ENCODE measurements around the gene PDILT. TPM values are rescaled to one million over a fixed set of nuclear protein-coding genes. Genes with fewer than 3 reads are reported as not detected.

Gene PDILT
- total RNA-seq, 1 donor: not detected

DNA sequence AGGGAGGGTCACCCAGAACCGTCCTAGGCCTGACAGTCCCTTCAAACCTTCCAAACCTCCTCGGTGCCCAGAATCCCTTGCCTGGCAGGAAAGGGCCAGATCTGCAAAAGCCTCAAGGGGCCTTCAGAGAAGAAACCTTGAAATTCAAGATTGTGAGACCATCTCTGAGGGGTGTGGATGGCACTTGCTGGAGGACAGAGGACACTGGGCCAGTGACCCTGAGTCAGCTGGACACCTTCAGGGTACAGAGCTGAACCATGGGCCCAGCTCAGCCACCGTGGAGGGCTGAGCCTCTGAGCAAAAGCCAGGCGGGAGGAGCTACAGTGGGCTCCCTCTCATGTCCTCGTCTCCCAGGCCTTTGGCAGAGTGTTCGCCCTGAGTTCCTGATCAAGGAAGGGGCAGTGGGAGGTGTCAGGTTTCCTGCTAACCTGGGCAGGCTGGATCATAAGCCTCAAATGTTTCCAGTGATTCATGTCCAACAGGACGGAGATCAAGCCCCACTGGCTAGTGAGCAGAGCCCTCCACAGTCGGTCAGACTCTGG, 3.0 kb downstream of the PDILT start:
- Histone ChIP-seq H3K4me1 (ENCODE audit: insufficient read depth, low read length) (no peaks in the 10 kb centered on the region), H3K4me3 (ENCODE audit: insufficient read depth, low read length) (no peak overlapping the region), H2AFZ (ENCODE audit: low read length) (no peak overlapping the region), H3K79me2 (ENCODE audit: insufficient read depth, low read length) (no peaks in the 10 kb centered on the region), H3K27ac (ENCODE audit: low read depth, low read length) (no peak overlapping the region), H3K9me3 (ENCODE audit: low read depth, low read length) (no peaks in the 10 kb centered on the region), H3K27me3 (ENCODE audit: insufficient read depth, low read length) (no peaks in the 10 kb centered on the region), H3K4me2 (ENCODE audit: insufficient read depth, low read length) (no peak overlapping the region), H4K20me1 (ENCODE audit: insufficient read depth, low read length) (no peaks in the 10 kb centered on the region), H3K36me3 (ENCODE audit: insufficient read depth, low read length) (no peaks in the 10 kb centered on the region)
- TF ChIP-seq, protein P1, sequence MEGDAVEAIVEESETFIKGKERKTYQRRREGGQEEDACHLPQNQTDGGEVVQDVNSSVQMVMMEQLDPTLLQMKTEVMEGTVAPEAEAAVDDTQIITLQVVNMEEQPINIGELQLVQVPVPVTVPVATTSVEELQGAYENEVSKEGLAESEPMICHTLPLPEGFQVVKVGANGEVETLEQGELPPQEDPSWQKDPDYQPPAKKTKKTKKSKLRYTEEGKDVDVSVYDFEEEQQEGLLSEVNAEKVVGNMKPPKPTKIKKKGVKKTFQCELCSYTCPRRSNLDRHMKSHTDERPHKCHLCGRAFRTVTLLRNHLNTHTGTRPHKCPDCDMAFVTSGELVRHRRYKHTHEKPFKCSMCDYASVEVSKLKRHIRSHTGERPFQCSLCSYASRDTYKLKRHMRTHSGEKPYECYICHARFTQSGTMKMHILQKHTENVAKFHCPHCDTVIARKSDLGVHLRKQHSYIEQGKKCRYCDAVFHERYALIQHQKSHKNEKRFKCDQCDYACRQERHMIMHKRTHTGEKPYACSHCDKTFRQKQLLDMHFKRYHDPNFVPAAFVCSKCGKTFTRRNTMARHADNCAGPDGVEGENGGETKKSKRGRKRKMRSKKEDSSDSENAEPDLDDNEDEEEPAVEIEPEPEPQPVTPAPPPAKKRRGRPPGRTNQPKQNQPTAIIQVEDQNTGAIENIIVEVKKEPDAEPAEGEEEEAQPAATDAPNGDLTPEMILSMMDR (IDR thresholded peaks at IDR 0.05; ENCODE audit: extremely low read depth, low read depth, low read length): no peak
- DNase-seq (ENCODE audit: insufficient read length, low spot score, missing footprints): no peak

DNA sequence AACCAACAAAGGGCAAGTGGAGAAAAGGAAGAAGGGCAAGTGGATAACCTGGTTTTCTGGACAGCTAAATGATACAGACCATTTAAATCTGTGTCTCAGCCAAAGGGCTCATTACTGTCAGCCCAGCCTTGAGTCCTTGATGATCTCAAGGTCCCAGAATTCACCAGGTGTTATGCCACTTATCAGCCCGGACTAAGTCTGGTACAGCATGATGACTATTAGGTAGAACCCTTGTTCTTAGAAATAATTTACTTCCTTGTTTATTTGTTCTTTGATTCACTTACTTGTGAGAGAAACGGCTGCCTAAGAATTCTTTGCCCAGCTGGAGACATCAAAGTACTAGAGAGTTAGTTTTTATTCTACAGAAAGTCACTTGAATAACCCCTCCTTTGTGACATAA, 3.5 kb downstream of the PDILT start:
- no peaks in the 10 kb centered on the region for H4K20me1 ChIP-seq (ENCODE audit: insufficient read depth, low read length)
- TF ChIP-seq, protein P1 (IDR thresholded peaks at IDR 0.05; ENCODE audit: extremely low read depth, low read depth, low read length): no peak
- no peak overlapping the region for H3K4me3 ChIP-seq (ENCODE audit: insufficient read depth, low read length)

DNA sequence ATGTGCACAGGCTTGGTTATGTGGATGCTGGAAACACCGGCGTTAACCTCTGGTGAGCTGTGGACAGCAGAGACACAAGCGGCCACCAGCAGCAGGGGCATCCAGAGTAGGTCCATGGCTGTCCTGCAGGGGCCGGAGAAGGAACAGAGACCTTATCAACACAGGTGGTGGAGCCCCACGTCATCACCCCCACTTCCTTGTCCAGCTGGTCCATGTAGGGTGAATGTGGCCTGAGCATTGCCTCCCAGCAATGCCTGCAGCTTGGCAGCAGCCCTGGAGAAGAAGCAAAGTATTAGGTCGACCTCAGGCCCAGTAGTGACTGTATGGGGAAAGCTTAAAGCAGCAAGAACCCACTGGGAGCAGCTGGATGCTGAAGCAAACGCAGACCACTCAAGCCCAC, 5.4 kb downstream of the PDILT start:
- no peaks in the 10 kb centered on the region for H3K36me3 ChIP-seq (ENCODE audit: insufficient read depth, low read length)
- H3K9me3 ChIP-seq (ENCODE audit: low read depth, low read length): no peaks in the 10 kb centered on the region
- no peaks in the 10 kb centered on the region for H3K79me2 ChIP-seq (ENCODE audit: insufficient read depth, low read length)
- H3K27me3 ChIP-seq (ENCODE audit: insufficient read depth, low read length): no peaks in the 10 kb centered on the region
- no peak overlapping the region for H3K4me3 ChIP-seq (ENCODE audit: insufficient read depth, low read length)
- no peaks in the 10 kb centered on the region for H4K20me1 ChIP-seq (ENCODE audit: insufficient read depth, low read length)
- H3K4me1 ChIP-seq (ENCODE audit: insufficient read depth, low read length): no peaks in the 10 kb centered on the region
- H3K4me2 ChIP-seq (ENCODE audit: insufficient read depth, low read length): no peak overlapping the region
- TF ChIP-seq, protein P1 (IDR thresholded peaks at IDR 0.05; ENCODE audit: extremely low read depth, low read depth, low read length): no peak
- no peak overlapping the region for H2AFZ ChIP-seq (ENCODE audit: low read length)
- no peak overlapping the region for H3K27ac ChIP-seq (ENCODE audit: low read depth, low read length)
- no peak for DNase-seq (ENCODE audit: insufficient read length, low spot score, missing footprints)

More for the DNA sequence above, 3.5 kb downstream of the PDILT start:
- Histone ChIP-seq H3K27ac (ENCODE audit: low read depth, low read length) (no peak overlapping the region), H3K4me1 (ENCODE audit: insufficient read depth, low read length) (no peaks in the 10 kb centered on the region), H3K9me3 (ENCODE audit: low read depth, low read length) (no peaks in the 10 kb centered on the region), H3K4me2 (ENCODE audit: insufficient read depth, low read length) (no peak overlapping the region), H3K27me3 (ENCODE audit: insufficient read depth, low read length) (no peaks in the 10 kb centered on the region), H3K79me2 (ENCODE audit: insufficient read depth, low read length) (no peaks in the 10 kb centered on the region), H3K36me3 (ENCODE audit: insufficient read depth, low read length) (no peaks in the 10 kb centered on the region), H2AFZ (ENCODE audit: low read length) (no peak overlapping the region)
- no peak for DNase-seq (ENCODE audit: insufficient read length, low spot score, missing footprints)

DNA sequence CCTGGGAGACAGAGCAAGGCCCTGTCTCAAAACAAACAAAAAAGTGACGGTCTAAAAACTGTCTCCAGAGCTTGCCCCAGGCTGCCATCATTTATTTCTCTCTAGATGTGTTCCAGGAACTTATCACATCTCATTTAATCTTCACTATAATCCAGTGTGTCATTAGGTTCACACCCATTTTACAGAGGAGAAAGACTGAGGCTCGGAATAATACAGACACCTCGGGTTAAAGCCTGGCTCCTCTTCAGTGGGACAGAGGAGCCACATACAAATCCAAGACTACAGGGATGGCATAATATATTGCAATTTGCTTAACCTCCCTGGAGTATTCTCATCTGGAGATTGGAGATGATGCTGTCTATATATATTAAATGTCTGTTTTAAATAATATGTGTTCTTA, 5.9 kb downstream of the PDILT start:
- Histone ChIP-seq H3K27me3 (ENCODE audit: insufficient read depth, low read length) (no peaks in the 10 kb centered on the region), H3K4me3 (ENCODE audit: insufficient read depth, low read length) (no peak overlapping the region), H3K4me1 (ENCODE audit: insufficient read depth, low read length) (no peaks in the 10 kb centered on the region), H3K4me2 (ENCODE audit: insufficient read depth, low read length) (no peak overlapping the region), H3K36me3 (ENCODE audit: insufficient read depth, low read length) (no peaks in the 10 kb centered on the region), H3K27ac (ENCODE audit: low read depth, low read length) (no peak overlapping the region), H4K20me1 (ENCODE audit: insufficient read depth, low read length) (no peaks in the 10 kb centered on the region), H3K79me2 (ENCODE audit: insufficient read depth, low read length) (no peaks in the 10 kb centered on the region), H2AFZ (ENCODE audit: low read length) (no peak overlapping the region), H3K9me3 (ENCODE audit: low read depth, low read length) (no peaks in the 10 kb centered on the region)
- TF ChIP-seq, protein P1 (IDR thresholded peaks at IDR 0.05; ENCODE audit: extremely low read depth, low read depth, low read length): no peak
- DNase-seq (ENCODE audit: insufficient read length, low spot score, missing footprints): no peak
